Activated CD4-positive, CD25-positive, alpha-beta regulatory T cell treated with anti-CD3 and anti-CD28 coated beads, Interleukin-2, amount 50 U/mL, for 16 hours (primary cell): Measurements from ENCODE around the gene USP11.
"Not testable (repeated sequence)": the region's sequence is repeated elsewhere in the genome, so short reads cannot be mapped to it uniquely, and the experiment has no call there.

ENCODE experiments used
- DNase-seq: peaks from one replicate; pipeline ENCODE4 v3.0.0-alpha.2; 2020; ENCODE audit warnings: low read depth, low spot score

USP11 gene

GRCh38 chrX:47245156-47245555, 12.3 kb downstream of the USP11 start:
- no peak for DNase-seq

GRCh38 chrX:47247206-47247998, 14.6 kb downstream of the USP11 start:
- DNase-seq, result no peak

DNA sequence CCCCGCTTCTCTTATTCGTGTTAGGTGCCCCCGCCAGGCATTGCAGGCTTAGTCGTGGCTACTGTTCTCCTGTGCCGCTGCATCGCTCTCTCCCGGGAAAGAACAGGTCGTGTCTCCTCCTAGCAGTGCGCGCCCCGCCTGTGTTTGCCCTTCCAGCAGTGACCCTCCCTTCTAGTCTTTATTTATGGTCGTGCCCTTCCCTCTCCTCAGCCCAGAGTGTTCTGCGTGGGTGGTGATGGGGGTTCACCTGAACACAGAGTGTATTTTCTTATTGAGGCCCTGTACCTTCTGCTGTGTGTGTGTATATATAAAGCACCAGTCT, 15.2 kb downstream of the USP11 start:
- no peak for DNase-seq

DNA sequence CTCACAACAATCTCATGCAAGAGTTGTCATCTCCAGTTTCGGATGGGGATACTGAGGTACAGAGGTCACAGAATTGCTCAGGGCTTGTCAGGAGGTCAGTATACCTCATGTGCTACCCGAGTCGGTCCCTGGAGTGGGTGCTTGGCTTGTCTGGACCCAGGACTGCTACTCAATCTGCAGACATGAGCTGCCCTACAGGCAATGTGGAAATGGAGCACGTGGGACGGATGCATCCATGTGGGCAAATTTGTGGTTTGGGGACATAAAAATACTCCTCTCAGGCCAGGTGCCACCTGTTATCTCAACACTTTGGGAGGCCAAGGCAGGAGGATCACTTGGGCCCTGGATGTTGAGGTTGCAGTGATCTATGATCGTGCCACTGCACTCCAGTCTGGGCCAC, 15.8 kb downstream of the USP11 start:
- DNase-seq, result no peak

DNA sequence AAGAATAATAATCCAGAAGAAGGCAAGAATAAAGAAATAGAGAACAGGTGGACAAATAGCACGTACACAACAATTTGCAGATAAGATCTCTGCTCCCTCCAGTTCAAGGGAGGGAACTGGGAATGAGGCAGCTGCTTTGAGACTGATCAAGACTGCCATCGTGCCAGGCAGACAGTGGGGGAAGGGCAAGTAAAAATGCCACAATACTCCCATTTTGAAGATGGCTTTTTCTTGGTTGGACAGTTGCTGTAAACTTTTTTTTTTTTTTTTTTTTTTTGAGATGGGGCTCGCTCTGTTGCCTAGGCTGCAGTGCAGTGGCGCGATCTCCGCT, 17.2 kb downstream of the USP11 start:
- DNase-seq, result no peak

DNA sequence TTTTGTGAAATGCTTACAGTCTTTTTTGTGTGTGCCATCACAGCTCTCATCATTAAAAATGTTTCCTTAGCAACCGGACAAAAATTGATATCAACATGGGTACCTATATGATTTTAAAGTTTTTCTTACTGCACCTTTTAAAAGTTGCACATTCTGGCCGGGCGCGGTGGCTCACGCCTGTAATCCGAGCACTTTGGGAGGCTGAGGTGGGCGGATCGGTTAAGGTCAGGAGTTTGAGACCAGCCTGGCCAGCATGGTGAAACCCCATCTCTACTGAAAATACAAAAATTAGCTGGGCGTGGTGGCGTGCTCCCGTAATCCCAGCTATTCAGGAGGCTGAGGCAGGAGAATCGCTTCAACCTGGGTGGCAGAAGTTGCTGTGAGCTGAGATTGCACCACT, 24.8 kb downstream of the USP11 start:
- DNase-seq, result not testable (repeated sequence)

DNA sequence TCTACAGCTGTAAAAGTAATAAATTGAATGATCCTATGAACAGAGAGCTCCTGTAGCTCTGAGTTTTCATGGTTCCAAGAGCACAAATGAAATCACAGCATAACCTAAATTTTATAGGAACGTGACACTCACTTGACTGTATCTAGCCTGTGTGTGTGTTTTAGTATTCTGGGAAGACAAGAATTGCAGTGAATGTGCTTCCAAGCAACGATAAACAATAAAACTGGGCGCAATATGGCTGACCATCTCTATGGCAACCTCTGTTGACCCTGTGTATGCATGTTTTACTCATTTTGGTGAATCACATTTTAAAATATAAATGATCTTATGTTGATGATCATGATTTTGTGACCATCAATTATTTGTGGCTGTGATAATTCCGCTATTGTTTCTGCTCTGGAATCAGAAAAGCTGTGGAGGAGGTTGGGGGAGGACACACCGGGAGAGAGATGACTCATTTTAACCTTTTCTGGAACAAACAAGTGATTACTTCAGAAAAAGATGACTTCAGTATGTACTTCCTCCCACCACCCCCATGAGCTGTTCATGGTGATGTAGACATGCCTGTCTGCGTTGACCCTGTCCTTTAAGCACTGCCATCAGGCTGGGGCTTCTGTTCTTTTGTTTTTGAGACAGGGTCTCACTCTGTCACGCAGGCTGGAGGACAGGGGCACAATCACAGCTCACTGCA, 31.8 kb downstream of the USP11 start:
- DNase-seq, result no peak

DNA sequence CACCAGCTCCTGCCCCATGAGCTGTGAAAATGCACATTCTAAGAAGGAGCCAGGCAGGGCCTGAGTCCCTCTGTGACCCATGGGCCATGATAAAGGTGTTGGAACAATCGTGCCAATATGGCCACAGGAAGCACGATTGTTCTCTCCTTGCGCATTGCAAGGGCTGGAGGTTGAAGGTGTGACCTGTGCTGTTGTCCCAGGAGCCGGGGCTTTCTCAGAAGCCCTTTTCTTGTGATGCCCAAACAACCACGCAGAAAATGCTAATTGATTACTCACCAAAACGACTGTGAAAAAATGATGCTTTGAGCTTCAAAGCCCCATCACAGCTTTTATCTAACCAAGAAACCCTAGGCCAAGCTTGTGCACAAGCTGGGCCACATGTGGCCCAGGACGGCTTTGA, 33.8 kb downstream of the USP11 start:
- no peak for DNase-seq

GRCh38 chrX:47272013-47272408, 39.2 kb downstream of the USP11 start:
- no peak for DNase-seq

DNA sequence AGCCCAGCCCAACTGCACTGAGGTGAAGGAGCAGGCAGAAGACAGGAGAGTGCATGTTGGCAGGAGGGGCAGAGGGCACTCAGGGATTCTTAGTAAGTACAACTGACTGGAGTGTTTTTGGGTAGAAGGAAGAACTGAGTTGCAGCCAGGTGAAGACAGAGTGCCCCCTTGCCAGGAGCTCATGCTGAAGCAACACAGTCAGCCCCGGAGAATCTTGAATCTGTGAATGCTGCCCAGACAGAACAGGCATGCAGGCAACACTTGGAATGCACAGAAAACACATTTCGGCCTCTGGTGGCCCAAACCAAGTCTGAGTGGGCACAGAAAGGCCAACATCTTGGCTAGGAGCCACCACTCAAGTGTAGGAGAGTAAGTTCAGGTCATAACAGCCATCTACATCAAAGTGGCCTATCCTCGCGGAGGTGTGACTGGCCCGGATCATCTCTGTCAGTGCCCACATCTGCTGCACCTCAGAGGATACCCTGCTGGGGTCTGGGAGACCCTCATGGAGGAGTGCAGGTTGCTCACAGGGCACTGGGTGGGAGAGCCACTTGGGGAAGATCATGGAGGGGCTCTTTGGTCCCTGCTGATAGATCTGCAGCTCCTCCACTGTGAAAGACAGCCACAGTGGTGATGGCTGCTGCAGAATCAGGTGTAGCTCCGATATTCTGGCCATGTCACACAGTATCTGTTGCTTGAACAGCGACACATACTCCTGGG, 40.4 kb downstream of the USP11 start:
- DNase-seq, result no peak

GRCh38 chrX:47278691-47279090, 45.9 kb downstream of the USP11 start:
- DNase-seq, result no peak

DNA sequence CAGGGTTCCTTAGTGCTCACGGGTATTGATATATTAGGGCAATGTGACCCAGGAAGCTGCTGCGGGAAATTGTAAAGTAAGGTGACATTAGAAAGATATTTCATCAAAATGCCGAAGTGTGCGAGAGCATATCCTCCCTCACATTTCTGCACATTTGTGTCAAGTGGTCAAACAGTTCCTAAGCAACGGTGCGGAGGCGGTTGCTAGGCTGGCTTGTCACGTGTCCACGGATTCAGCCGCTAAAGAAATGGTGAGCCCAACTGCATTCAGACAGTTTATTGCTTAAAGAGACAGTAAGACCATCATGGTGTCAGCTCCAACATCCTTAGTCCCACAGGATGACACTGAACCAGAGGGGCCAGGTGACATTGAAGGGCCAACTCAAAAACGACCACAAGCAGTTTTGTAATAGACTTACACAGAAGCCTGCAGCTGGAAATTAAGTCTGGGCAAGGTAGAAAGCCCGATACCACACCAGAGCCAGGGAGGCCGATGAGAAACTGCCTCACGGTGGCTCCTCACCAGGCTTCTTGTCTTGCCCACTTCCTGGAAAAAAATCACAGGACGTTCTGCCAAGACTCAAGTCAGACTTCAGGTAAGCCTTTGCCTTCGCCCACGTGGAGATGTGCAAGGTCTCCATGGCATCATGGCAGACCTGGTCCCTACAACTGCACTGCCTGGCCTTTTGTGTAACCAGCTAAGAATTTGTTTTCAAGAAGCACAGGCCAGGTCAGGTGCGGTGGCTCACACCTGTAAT, 50.4 kb downstream of the USP11 start:
- no peak for DNase-seq

DNA sequence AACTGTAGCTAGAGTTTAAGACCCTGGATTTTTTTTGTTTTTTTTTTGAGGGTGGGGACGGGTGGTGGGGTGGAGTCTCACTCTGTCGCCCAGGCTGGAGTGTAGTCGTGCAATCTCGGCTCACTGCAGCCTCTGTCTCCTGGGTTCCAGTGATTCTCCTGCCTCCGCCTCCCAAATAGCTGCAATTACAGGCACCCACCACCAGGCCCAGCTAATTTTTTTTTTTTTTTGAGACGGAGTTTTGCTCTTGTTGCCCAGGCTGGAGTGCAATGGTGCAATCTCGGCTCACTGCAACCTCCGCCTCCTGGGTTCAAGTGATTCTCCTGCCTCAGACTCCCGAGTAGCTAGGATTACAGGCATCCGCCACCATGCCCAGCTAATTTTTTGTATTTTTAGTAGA, 51.8 kb downstream of the USP11 start:
- DNase-seq, result not testable (repeated sequence)

GRCh38 chrX:47285836-47286320, 53.1 kb downstream of the USP11 start:
- no peak for DNase-seq

DNA sequence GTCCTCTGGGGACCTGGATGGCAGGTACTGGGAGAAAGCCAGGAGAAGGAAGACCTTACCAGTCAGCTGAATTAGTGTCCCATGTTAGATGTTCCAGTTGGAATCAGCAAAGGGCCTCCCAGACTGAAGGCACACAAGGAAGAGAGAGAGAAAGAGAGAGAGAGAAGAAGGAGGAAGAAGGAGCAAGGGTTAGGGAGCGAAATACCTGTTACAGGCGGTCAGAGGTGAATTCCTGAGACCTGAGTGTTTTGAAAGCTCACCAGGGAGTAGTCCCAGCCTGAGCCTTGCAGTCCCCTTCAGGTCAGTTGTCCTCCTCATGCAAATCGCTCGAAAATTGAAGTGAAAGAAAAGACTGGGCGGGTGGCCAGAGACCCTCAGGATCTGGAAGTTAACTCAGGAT, 60.3 kb downstream of the USP11 start:
- DNase-seq, result no peak

- no peak for DNase-seq
These were observed 64.1 kb downstream of the USP11 start for GRCh38 chrX:47296766-47297365.

DNA sequence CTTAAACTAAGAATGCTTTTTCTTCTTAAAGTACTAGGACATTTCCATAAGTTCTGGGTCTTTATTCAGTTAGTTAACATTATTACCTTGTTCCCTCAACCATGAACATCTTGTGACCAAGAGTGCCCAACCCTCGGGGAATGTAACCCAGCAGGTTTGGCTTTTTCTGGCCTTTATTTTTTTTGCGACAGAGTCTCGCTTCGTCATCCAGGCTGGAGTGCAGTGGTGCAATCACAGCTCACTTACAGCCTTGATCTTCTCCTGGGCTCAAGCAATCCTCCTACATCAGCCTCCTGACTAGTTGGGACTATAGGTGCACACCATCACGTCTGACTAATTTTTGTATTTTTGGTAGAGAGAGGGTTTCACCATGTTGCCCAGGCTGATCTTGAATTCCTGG, 65.1 kb downstream of the USP11 start:
- DNase-seq, result no peak
